ENCODE data around the gene ZNF548.

The ZNF548 gene

DNA sequence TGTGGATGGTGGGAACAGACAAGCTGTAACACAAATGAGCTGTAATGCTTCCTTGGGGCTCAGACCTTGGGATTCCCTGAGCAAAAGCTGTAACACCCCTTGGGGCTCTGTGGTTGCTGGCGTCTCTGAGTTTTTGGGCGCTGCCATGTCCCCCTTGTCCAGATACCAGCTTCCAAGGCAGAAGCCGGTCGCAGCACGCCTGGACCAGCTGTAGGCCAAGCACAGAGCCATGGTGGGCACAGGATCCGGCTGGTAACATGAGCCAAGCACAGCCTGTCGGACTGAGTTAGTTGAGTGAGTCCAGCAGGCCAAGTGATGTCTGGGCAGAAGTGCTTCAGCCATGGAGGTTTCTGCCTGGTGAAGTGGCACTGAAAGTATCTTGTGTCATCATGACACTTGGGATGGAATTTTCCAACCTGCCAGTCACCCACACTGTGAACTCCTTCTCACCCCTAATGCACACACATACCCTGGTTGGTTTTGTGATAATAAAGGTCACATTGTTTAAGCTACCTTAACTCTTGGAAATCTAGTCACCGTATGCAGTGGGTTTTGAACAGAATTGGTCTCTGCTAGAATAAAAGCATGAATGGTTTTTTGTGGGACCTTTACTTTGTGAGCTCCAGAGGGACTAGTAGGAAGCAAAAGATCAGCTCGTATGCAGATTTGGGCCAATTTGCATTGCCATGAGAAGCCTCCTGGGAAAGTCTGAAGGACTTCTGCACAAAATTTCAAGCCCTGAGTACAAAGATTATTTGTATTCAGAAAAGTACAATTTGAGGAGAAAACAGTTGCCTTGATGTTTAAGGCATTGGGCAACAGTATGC, 14.3 kb downstream of the ZNF548 start:
- DNase-seq, result no peak

DNA sequence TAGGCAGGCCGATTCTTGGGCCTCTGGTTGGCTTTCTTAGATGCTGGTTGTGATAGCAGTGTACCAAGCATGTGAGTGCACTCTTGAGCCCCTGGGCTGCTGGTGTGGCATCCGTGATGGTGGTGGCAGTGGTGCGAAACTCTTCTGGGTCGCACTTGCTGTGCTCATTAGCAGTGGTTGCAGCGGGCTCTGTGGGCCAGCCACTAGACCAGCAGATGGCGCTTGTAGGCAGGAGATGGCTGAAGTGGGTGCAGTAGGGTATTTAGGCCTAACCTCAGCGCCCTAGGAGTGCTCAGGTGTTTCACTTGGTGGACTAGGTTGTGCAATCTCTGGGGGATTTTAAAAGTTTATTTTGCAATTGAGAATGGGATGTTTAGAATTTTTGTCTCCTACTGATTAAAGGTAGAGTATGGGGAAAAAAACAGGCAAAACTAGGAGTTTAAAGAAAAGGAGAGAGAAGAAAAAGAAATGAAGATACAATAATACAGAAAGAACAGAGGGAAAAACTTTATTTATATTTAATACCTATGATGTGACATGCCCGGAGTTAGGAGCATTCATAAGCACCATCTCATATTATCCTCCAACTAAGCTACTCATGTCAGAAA, 17.0 kb downstream of the ZNF548 start:
- DNase-seq, result no peak

DNA sequence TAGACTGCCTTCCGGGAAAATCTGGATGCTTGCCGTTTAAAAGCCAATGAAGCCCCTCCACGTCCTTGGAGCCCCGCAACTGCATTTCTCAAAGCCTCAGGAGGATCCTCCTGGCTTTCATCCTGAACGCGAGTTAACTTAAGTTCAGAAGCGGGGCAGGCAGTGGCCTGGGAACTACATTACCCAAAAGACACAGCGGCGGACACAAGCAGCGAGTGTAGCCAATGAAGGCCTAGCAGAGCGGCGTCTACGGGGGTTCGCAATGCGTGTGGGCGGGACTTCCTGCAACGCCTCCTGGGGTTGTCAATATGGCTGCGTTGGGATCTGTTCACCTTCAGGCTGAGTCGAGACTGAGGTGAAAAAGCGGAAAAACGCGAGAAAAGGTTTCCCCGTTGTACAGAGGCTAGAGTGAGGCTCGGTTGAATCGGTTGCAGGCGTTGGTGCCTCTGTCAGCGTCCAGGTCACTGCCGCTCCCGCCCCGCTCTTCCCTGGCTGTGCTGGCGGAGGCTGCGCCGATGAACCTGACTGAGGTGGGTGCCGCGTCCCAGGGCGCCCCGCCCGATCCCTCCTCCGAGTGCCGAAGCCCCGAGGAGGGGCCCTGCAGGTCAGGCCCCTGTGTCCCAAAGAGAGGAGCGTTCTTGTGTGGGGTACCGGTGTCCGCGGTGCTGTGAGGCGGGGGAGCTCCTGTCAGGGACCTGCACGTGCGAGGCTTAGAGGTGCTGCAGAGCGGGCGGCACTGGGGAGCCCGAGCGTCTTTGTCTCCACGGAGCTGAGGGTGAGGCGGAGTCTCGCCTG, 21.4 kb downstream of the ZNF548 start, which contains the start of gene ZNF17:
Gene ZNF17 (plus strand): TSS at position 285 of the 795 bp plus-strand sequence. CDS start 2,455 bp downstream, outside the sequence.
- DNase-seq, result peak; percentile 48

DNA sequence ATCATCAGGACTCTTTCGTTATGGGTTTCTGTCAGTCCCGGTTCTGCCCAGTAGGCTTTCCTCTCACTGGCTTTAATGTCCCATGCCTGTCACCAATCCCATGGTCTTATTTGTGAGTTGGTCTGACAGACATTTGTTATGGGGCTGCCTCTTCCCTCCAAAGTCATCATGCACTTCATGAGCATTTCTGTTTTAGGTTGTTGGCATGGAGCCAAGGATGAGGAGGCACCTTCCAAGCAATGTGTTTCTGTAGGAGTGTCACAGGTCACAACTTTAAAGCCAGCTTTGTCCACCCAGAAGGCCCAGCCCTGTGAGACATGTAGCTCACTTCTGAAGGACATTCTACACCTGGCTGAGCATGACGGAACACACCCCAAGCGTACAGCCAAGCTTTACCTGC, 29.8 kb downstream of the ZNF548 start:
- no peak for DNase-seq

DNA sequence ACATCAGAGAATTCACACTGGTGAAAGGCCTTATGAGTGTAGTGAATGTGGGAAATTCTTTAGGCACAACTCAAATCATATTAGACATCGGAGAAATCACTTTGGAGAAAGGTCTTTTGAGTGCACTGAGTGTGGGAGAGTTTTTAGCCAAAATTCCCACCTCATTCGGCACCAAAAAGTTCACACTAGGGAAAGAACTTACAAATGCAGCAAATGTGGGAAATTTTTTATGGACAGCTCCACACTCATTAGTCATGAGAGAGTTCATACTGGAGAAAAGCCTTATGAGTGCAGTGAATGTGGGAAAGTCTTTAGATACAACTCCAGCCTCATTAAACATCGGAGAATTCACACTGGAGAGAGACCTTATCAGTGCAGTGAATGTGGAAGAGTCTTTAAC, 31.4 kb downstream of the ZNF548 start:
- DNase-seq, result no peak

DNA sequence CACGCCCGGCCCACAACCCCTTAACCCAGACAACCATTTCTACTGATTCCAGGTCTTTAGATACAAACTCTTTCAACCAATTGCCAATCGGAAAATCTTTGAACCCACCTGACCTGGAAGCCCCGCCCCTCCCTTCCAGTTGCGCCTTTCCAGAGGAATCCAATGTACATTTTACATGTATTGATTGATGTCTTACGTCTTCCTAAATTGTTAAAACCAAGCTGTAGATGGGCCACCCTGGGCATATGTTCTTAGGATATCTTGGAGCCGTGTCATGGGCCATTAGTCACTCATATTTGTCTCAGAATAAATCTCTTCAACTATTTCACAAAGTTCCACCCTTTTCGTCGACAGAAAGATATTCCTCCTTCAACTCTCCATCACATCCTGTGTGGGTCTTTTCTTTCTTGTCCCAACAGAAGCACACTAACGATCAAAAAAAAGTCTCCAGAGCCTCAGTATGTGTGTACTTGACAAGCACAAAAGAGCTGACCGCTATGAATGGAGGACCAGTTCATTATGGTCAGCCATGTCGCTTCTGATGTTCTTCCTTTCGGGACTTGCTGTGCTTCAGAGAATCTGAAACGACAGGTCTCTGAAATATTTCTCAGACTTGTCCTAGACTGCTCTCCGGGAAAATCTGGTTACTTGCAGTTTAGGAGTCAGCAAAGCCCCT, 44.9 kb downstream of the ZNF548 start:
- DNase-seq, result no peak

DNA sequence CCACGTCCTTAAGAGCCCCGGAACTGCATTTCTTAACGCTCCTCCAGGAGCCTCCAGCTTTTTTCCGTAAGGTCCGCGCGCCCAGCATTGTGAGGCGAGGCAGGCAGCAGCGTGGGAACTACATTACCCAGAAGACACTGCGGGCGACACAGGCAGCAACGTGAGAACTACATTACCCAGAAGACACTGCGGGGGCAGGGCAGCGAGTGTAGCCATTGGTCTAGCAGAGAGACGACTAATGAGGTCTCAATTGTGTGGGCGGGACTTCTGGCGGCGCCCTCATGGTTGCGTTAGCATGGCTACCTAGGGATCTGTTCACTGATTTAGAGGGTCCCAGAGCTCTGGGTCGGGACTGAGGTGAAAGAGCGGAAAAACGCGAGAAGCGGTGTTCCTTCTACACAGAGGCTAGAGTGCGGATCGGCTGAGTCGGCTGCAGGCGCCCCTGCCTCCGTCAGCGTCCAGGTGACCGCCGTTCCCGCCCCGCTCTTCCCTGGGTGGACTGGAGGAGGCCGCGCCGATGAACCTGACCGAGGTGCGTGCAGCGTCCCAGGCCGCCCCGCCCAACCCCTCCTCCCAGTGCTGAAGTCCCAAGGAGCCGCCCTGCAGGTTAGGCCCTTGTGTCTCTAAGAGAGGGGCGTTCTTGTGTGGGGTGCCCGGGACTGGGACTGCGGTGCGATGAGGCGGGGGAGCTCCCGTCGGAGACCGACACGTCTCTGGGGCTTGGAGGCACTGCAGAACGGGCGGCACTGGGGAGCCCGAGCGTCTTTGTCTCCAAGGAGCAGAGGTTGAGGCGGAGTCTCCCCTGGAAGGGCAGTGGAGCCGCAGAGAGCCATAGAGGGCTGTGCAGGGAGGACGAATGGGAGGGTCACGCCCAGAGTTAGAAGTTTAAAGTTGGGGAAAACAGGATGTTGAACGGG, 45.7 kb downstream of the ZNF548 start, which contains the start of gene ZNF749:
Gene ZNF749 (plus strand): TSS at position 264 of the 917 bp plus-strand sequence. CDS start 254 bp downstream, at position 518.
- DNase-seq, result peak; percentile 77

DNA sequence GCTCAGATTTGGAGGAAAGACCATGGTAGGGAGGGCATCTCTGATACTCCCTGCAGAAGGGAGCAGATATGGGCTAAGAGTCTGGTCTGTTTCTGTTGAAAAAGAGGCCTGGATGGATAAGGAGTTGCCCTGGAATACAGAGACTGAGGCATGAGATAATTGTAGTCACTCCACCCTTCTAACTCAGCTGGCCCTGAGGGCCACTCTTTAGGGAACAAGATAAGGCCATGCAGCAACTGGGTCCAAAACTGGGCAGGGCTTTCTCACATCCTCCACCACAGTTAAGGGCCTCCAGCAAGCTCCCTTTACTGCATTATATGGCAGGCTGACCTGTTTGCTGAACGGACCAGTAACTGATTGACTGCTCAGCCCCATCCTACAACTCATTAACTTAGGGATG, 46.8 kb downstream of the ZNF548 start:
- no peak for DNase-seq

DNA sequence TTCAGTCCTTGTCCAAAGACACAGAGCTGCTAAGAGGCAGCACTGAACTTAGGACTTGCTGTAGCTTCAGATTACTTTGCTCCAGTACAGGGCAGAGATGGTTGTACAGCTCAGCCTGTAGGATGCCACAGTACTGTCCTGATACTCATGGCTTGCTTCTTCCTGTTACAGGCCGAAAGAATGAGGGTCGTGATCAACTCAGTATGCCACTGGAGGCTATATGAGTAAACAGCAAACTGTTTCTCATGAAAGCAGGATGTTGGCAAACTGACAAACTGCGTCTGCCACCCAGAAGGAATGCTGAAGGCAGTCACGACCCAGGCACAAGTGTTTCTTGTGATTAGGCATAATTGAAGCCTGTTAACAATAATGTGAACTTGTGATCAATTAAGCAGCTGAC, 48.3 kb downstream of the ZNF548 start:
- no peak for DNase-seq

DNA sequence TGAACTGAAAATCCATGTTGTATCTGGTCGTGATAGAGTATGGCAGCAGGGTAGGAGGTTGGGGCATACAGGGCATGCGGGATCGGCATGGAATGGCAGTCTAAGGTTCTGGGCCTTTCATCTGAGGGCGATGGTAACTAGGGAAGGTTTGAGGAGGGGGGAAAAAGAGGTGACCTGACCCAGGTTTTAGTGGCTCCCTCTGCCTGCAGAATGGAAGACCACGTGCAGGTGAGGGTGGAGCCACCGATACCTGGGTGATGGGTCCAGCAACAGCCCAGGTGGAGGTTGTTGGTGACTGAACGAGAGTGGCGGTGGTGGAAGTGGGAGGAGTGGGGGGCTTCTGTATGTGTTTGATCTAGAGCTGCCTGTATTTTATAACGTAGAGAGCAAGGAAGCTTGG, 49.3 kb downstream of the ZNF548 start:
- DNase-seq, result no peak

DNA sequence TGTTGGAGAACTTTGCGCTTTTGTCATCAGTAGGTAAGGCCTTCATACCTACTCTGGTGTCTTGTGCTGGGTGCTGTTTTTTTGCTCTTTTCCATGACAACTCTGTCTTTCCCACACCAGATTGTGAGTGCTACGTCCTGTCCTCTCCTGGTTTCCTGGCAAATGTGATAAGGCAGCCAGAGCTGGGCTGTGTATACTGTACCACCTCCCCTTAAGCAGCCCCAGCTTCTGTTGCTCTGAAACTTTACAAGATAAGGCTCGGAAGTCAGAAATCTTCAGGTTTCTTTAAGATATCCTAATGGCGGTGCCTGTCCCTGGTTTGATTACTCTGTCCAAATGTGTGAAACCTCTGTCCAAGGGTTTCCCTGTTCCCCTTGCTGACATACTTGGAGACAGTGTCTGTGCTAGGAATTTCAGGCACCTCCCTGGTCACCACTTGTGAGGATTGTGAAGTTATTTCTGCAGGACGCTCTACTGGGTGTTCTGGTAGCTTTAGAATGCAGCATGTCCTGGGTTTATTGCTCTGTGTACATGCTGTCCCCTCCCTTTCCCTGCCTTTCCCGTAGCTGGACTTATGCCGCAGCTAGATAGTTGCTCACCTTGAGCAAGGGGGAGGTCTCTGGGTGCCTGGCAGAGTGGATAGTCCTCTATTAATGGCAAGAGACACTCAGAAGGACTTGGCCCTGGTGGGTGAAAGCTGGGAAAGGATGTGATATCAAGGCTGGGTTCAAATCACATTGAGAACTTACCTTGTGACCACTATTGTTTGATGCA, 52.5 kb downstream of the ZNF548 start:
- no peak for DNase-seq

DNA sequence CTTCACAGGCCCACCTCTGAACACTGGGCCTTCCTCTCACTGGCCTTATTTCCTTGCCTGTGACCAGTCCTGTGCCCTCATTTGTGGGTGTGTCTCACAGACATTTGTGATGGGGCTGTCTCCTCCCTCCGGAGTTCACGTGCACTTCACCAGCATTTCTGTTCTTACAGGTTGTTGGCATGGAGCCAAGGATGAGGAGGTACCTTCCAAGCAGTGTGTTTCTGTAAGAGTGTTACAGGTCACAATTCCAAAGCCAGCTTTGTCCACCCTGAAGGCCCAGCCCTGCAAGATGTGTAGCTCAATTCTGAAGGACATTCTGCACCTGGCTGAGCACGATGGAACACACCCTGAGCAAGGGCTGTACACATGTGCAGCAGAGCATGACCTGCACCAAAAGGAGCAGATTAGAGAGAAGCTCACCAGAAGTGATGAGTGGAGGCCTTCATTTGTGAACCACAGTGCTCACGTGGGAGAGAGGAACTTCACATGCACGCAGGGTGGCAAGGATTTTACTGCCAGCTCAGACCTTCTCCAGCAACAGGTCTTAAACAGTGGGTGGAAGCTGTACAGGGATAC, 53.6 kb downstream of the ZNF548 start:
- DNase-seq, result no peak

DNA sequence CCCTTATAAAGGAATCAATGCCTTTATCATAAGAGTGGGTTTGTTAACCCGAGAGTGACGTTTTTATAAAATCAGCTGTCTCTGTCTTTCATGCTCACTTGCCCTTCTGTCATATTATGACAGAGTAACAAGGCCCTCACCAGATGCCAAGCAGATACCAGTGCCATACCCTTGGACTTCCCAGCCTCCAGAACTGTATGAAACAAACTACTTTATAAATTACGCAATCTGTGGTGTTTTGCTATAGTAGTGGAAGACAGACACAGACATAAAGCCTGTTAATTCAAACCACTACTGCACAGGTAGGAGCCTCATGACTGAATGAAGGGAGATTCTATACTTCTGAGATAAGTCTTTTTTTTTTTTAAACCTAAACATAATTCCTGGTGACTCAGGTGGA, 62.7 kb downstream of the ZNF548 start:
- DNase-seq, result no peak
